OCI-LY3 (cell line): ENCODE measurements around the gene SLC8A1.

Experiments used
- H2AFZ ChIP-seq: fragments of 200-600, 300-600 bp; shearing (Covaris generic); 2 replicates; pipeline ENCODE4 v1.6.0; 2014; ENCODE audit warnings: antibody characterized with exemption, low read depth, low read length
- H3K27ac ChIP-seq: fragments of 200-600, 300-600 bp; sonication (generic); 2 replicates; pipeline ENCODE4 v1.5.1; 2014; ENCODE audit warnings: mild to moderate bottlenecking, low read length, moderate library complexity, mixed read lengths
- H3K27me3 ChIP-seq: fragments of 200-600, 300-600 bp; sonication (generic); 2 replicates; pipeline ENCODE4 v1.6.1; 2014; ENCODE audit warnings: low read depth, low read length, mixed read lengths
- H3K36me3 ChIP-seq: fragments of 200-600, 300-600 bp; sonication (generic); replicated peaks from 2 replicates; pipeline ENCODE3; 2014; ENCODE audit warnings: low read depth, low read length, mixed read lengths
- H3K4me1 ChIP-seq: fragments of 300-600, 200-600 bp; sonication (generic); 2 replicates; pipeline ENCODE4 v1.6.1; 2014; ENCODE audit warnings: low read length, mixed read lengths
- H3K4me2 ChIP-seq: fragments of 200-600, 300-600 bp; sonication (generic); 2 replicates; pipeline ENCODE4 v1.6.1; 2014; ENCODE audit warnings: low read length, mixed read lengths
- H3K4me3 ChIP-seq: fragments of 300-600, 200-600 bp; sonication (generic); 2 replicates; pipeline ENCODE4 v1.5.1; 2014; ENCODE audit warnings: antibody characterized with exemption, mild to moderate bottlenecking, low read length, moderate library complexity
- H3K79me2 ChIP-seq: fragments of 300-600, 200-600 bp; shearing (Covaris generic); 2 replicates; pipeline ENCODE4 v1.6.1; 2014; ENCODE audit warnings: mild to moderate bottlenecking, low read length, mixed read lengths
- H3K9ac ChIP-seq: fragments of 300-600, 200-600 bp; shearing (Covaris generic); 2 replicates; pipeline ENCODE4 v1.6.0; 2014; ENCODE audit warnings: mild to moderate bottlenecking, low read length, moderate library complexity
- H3K9me3 ChIP-seq: fragments of 200-600, 300-600 bp; shearing (Covaris generic); 2 replicates; pipeline ENCODE4 v1.6.1; 2014; ENCODE audit warnings: low read length, mixed read lengths; ENCODE audit not compliant: insufficient read depth
- H4K20me1 ChIP-seq: fragments of 200-600, 300-600 bp; sonication (generic); 2 replicates; pipeline ENCODE4 v1.6.1; 2016; ENCODE audit warnings: low read length, mixed read lengths; ENCODE audit not compliant: insufficient read depth
- CTCF ChIP-seq: fragments of 200-600, 300-600 bp; sonication (generic); IDR thresholded peaks from 2 replicates; pipeline ENCODE4 v1.5.1; 2014; ENCODE audit warnings: antibody characterized with exemption, low read length, low read depth
- EZH2phosphoT487 ChIP-seq: fragments of 200-600 bp; shearing (Covaris generic); IDR thresholded peaks from 2 replicates; pipeline ENCODE4 v1.6.1; 2018; ENCODE audit warnings: antibody characterized with exemption, mixed run types, low read depth

Gene SLC8A1

GRCh38 chr2:40410695-40411094 is 41.2 kb downstream of the SLC8A1 start:
- H3K9me3 ChIP-seq, result no peaks in the 10 kb centered on the region
- H3K27ac ChIP-seq, result no peak overlapping the region
- H3K79me2 ChIP-seq, result no peaks in the 10 kb centered on the region
- no peaks in the 10 kb centered on the region for H3K27me3 ChIP-seq
- H3K4me3 ChIP-seq, result no peak overlapping the region
- no peaks in the 10 kb centered on the region for H3K36me3 ChIP-seq
- no peak overlapping the region for H3K4me2 ChIP-seq
- TF ChIP-seq CTCF, result no peak
- no peak for TF ChIP-seq EZH2phosphoT487
- H3K9ac ChIP-seq, result no peak overlapping the region
- H2AFZ ChIP-seq, result no peak overlapping the region
- H3K4me1 ChIP-seq, result no peaks in the 10 kb centered on the region
- no peaks in the 10 kb centered on the region for H4K20me1 ChIP-seq

GRCh38 chr2:40409734-40410133 is 42.2 kb downstream of the SLC8A1 start:
- no peak overlapping the region for H3K4me2 ChIP-seq
- H3K9ac ChIP-seq, result no peak overlapping the region
- no peaks in the 10 kb centered on the region for H3K36me3 ChIP-seq
- no peaks in the 10 kb centered on the region for H3K79me2 ChIP-seq
- H3K4me1 ChIP-seq, result peaks cover 5% of the 10 kb centered on the region
- H3K4me3 ChIP-seq, result no peak overlapping the region
- no peaks in the 10 kb centered on the region for H4K20me1 ChIP-seq
- H2AFZ ChIP-seq, result no peak overlapping the region
- no peaks in the 10 kb centered on the region for H3K9me3 ChIP-seq
- H3K27me3 ChIP-seq, result no peaks in the 10 kb centered on the region
- H3K27ac ChIP-seq, result no peak overlapping the region
- no peak for TF ChIP-seq EZH2phosphoT487
- TF ChIP-seq CTCF, result no peak

GRCh38 chr2:40406485-40407289 is 45.2 kb downstream of the SLC8A1 start:
- Histone ChIP-seq H3K36me3 (no peaks in the 10 kb centered on the region), H3K79me2 (no peaks in the 10 kb centered on the region), H3K27ac (no peak overlapping the region), H3K4me3 (no peak overlapping the region), H2AFZ (no peak overlapping the region), H3K9me3 (no peaks in the 10 kb centered on the region), H3K27me3 (no peaks in the 10 kb centered on the region), H3K9ac (no peak overlapping the region), H3K4me1 (peaks cover 14% of the 10 kb centered on the region), H3K4me2 (no peak overlapping the region), H4K20me1 (no peaks in the 10 kb centered on the region)
- TF ChIP-seq EZH2phosphoT487 (no peak), CTCF (no peak)

GRCh38 chr2:40405465-40405864 is 46.4 kb downstream of the SLC8A1 start:
- H3K4me3 ChIP-seq, result no peak overlapping the region
- H3K27ac ChIP-seq, result no peak overlapping the region
- H3K9ac ChIP-seq, result no peak overlapping the region
- no peak overlapping the region for H3K4me2 ChIP-seq
- peaks cover 14% of the 10 kb centered on the region for H3K4me1 ChIP-seq
- no peaks in the 10 kb centered on the region for H3K9me3 ChIP-seq
- no peaks in the 10 kb centered on the region for H3K36me3 ChIP-seq
- no peak overlapping the region for H2AFZ ChIP-seq
- no peaks in the 10 kb centered on the region for H4K20me1 ChIP-seq
- H3K79me2 ChIP-seq, result no peaks in the 10 kb centered on the region
- TF ChIP-seq CTCF, result no peak
- TF ChIP-seq EZH2phosphoT487, result no peak
- H3K27me3 ChIP-seq, result no peaks in the 10 kb centered on the region
